Measurements from ENCODE around the gene TMEM37.

DNA sequence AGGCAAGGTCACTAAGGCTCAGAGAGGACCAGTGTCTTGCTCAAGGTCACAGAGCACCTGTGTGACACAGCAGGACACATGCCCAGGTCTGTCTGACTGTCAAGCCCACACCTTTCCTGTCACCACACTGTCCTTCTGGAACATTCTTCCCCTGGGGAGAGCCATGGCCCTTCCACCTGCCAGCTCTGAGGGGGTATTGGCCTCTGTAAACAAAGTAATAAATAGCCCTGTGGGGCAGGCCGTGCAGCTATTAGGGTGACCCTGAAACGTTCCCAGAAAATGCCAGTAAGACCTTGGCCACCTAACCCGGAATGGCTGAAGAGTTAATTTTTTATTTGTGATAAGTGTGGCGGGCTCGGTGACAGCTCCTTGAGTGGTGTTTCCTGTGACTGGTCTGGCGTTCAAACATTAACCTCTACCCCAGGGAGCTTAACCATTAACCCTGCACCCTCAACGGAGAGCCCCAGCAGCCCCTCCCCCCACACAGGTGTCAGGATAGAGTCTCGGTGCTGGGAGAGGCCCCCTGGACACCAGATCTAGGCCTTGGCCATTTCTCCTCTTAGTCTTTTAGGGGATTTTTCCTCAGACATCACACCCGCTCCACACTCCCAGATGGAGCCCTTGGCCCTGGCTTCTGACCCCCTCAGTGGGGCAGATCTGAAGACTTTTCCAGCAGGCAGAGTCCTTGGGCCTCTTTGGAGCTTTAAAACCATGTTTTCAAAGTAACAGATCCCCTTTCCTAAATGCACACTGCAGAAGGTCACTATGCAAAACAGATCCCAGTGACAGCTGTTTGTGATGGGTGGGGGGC lies 56.0 kb downstream of the TMEM37 start:
- TF ChIP-seq MXI1 (IDR thresholded peaks at IDR 0.05; ENCODE audit: low read depth, low read length) (no peak), GABPA (IDR thresholded peaks at IDR 0.05; ENCODE audit: low read depth) (no peak), CHD2 (IDR thresholded peaks at IDR 0.05; ENCODE audit: low read length, partially characterized antibody) (no peak)
- TF ChIP-seq, protein P1, sequence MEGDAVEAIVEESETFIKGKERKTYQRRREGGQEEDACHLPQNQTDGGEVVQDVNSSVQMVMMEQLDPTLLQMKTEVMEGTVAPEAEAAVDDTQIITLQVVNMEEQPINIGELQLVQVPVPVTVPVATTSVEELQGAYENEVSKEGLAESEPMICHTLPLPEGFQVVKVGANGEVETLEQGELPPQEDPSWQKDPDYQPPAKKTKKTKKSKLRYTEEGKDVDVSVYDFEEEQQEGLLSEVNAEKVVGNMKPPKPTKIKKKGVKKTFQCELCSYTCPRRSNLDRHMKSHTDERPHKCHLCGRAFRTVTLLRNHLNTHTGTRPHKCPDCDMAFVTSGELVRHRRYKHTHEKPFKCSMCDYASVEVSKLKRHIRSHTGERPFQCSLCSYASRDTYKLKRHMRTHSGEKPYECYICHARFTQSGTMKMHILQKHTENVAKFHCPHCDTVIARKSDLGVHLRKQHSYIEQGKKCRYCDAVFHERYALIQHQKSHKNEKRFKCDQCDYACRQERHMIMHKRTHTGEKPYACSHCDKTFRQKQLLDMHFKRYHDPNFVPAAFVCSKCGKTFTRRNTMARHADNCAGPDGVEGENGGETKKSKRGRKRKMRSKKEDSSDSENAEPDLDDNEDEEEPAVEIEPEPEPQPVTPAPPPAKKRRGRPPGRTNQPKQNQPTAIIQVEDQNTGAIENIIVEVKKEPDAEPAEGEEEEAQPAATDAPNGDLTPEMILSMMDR (IDR thresholded peaks at IDR 0.05), result no peak

All from SK-N-SH (cell line).